ENCODE results near the gene CST6. TPM values are rescaled to one million over a fixed set of nuclear protein-coding genes. Genes with fewer than 3 reads are reported as not detected.
"Not testable (repeated sequence)": the region's sequence is repeated elsewhere in the genome, so short reads cannot be mapped to it uniquely, and the experiment has no call there.

Gene CST6
- polyA plus RNA-seq, 1 donor from 2014 or later = not detected

- Mint-ChIP-seq H3K4me3 (peak overlapping the region in 2 of 4 donors; percentile 19 to 64), H3K36me3 (peaks cover 4% of the 10 kb centered on the region), H3K4me1 (peaks cover 14 to 16% (median 16%) of the 10 kb centered on the region in 3 donors), H3K27ac (peak overlapping the region in 2 of 3 donors; percentile 55 to 77), H3K9me3 (no peaks in the 10 kb centered on the region), H3K27me3 (peaks cover under 1% of the 10 kb centered on the region)
Measured at GRCh38 chr11:66006134-66006890, 5.5 kb upstream of the CST6 start.

DNA sequence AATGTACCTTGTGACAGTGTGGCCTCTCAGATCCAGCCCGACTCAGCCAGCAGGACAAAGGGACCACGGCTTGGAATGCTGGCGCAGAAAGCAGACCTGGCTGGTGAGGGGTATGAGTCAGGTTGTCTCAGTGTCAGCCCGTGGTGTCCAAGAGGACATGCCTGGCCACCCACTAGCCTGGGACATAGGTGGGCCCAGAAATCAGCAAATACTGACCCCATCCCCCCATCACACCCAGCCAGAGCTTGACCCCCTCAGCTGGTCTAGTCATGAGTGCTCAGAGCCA, 5.0 kb upstream of the CST6 start:
- H3K36me3 Mint-ChIP-seq = peaks cover 4% of the 10 kb centered on the region
- H3K9me3 Mint-ChIP-seq = no peaks in the 10 kb centered on the region
- H3K4me1 Mint-ChIP-seq = peaks cover 10 to 13% (median 11%) of the 10 kb centered on the region in 3 donors
- no peak overlapping the region for H3K4me3 Mint-ChIP-seq
- peaks cover 4% of the 10 kb centered on the region for H3K27me3 Mint-ChIP-seq
- peak overlapping the region in 1 of 3 donors; percentile 77 for H3K27ac Mint-ChIP-seq

GRCh38 chr11:66007201-66007634, 4.6 kb upstream of the CST6 start:
- Mint-ChIP-seq H3K27ac (no peak overlapping the region), H3K4me1 (peaks cover 6 to 11% (median 7%) of the 10 kb centered on the region in 3 donors), H3K27me3 (peaks cover 4% of the 10 kb centered on the region)

GRCh38 chr11:66008095-66008467, 3.7 kb upstream of the CST6 start:
- peak overlapping the region in 1 of 3 donors; percentile 3 for H3K27ac Mint-ChIP-seq

More at GRCh38 chr11:66007201-66007634, 4.6 kb upstream of the CST6 start:
- H3K9me3 Mint-ChIP-seq = no peaks in the 10 kb centered on the region
- peaks cover 2% of the 10 kb centered on the region for H3K36me3 Mint-ChIP-seq
- no peak overlapping the region for H3K4me3 Mint-ChIP-seq

GRCh38 chr11:66008468-66009101, 3.2 kb upstream of the CST6 start:
- H3K4me3 Mint-ChIP-seq = peak overlapping the region in 1 of 4 donors; percentile 20
- no peaks in the 10 kb centered on the region for H3K9me3 Mint-ChIP-seq
- H3K4me1 Mint-ChIP-seq = peaks cover 2 to 5% (median 5%) of the 10 kb centered on the region in 3 donors
- H3K27ac Mint-ChIP-seq = no peak overlapping the region
- H3K27me3 Mint-ChIP-seq = peaks cover 9% of the 10 kb centered on the region
- H3K36me3 Mint-ChIP-seq = no peaks in the 10 kb centered on the region

More at GRCh38 chr11:66008095-66008467, 3.7 kb upstream of the CST6 start:
- H3K4me3 Mint-ChIP-seq = no peak overlapping the region
- H3K36me3 Mint-ChIP-seq = no peaks in the 10 kb centered on the region
- peaks cover 7% of the 10 kb centered on the region for H3K27me3 Mint-ChIP-seq
- H3K4me1 Mint-ChIP-seq = peaks cover 5 to 8% (median 5%) of the 10 kb centered on the region in 3 donors
- no peaks in the 10 kb centered on the region for H3K9me3 Mint-ChIP-seq

DNA sequence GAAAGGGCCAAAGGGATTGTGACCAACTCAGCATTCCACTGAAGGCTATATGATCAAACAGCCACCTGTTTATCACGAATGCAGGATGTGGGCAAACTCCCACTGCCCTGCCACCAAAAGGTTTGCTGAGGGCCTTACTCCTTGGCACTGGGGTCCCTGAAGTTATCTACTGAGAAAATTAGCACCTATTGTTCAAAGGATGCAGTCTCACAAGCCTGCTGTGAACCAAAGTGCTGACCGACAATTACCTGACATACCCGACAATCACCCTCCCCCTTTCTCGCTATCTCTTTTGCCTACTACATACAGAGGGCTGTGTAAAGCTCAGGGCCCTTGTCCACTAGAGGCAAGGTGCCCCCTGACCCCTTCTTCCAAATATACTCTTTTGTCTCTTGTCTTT, 1.8 kb upstream of the CST6 start:
- H3K36me3 Mint-ChIP-seq, H3K9me3 Mint-ChIP-seq, H3K4me1 Mint-ChIP-seq, H3K4me3 Mint-ChIP-seq, H3K27me3 Mint-ChIP-seq: not testable (repeated sequence)
- peak overlapping the region in 1 of 3 donors; percentile 48 for H3K27ac Mint-ChIP-seq

DNA sequence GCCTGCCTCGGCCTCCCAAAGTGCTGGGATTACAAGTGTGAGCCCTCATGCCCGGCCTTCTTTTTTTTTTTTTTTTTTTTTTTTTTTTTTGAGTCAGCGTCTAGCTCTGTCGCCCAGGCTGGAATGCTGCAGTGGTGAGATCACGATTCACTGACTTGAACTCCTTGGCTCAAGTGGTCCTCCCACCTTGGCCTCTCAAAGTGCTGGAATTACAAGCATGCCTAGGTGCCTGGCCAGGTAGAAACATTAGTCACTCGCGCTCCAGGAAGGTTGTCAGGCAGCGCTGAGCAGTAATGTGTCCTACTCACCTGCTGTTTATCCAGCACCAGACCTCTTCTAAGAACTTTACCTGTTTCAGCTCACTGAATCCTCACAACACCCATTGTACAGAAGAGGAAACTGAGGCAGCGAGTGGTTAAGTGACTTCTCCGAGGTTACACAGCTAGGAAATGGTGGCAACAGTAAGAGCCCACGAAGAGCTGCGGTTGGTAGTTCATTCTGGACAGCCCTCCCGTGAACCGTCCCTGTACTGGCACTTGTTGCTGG, 496 bp upstream of the CST6 start:
- Mint-ChIP-seq H3K9me3 (no peaks in the 10 kb centered on the region), H3K27ac (no peak overlapping the region), H3K36me3 (no peaks in the 10 kb centered on the region), H3K27me3 (peaks cover 9% of the 10 kb centered on the region), H3K4me1 (no peaks in the 10 kb centered on the region), H3K4me3 (no peak overlapping the region)

- no peak overlapping the region for H3K4me3 Mint-ChIP-seq
- H3K27ac Mint-ChIP-seq = no peak overlapping the region
- no peaks in the 10 kb centered on the region for H3K4me1 Mint-ChIP-seq
- H3K9me3 Mint-ChIP-seq = no peaks in the 10 kb centered on the region
- peaks cover 9% of the 10 kb centered on the region for H3K27me3 Mint-ChIP-seq
- no peaks in the 10 kb centered on the region for H3K36me3 Mint-ChIP-seq
Measured at GRCh38 chr11:66012371-66012945, 650 bp downstream of the CST6 start.

- peak overlapping the region in 1 of 4 donors; percentile 43 for H3K4me3 Mint-ChIP-seq
- H3K9me3 Mint-ChIP-seq = no peaks in the 10 kb centered on the region
- no peaks in the 10 kb centered on the region for H3K36me3 Mint-ChIP-seq
- no peaks in the 10 kb centered on the region for H3K4me1 Mint-ChIP-seq
- H3K27me3 Mint-ChIP-seq = peaks cover 9% of the 10 kb centered on the region
- no peak overlapping the region for H3K27ac Mint-ChIP-seq
Measured at GRCh38 chr11:66012946-66013761, 1.3 kb downstream of the CST6 start.

DNA sequence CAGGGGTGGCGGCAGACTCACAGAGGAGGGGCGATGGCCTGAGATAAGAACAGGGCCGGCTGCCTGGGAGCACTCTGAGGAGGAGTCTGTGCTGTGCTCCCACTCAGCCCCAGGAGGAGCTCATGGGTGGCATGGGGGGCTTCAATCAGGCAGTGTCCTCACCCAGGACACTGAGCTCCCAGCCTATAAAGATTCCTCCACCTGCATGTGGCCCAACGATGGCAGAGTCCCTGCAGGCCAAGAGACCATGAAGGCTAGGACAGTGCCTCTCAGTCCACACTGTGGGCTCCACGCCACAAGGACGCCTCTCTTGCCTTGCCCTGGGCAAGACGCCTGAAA, 1.9 kb downstream of the CST6 start:
- Mint-ChIP-seq H3K4me1 (no peaks in the 10 kb centered on the region), H3K27ac (no peak overlapping the region), H3K4me3 (no peak overlapping the region), H3K9me3 (no peaks in the 10 kb centered on the region), H3K36me3 (no peaks in the 10 kb centered on the region), H3K27me3 (peaks cover 9% of the 10 kb centered on the region)

- Mint-ChIP-seq H3K27ac (no peak overlapping the region), H3K4me3 (no peak overlapping the region), H3K4me1 (no peaks in the 10 kb centered on the region), H3K36me3 (no peaks in the 10 kb centered on the region), H3K9me3 (no peaks in the 10 kb centered on the region), H3K27me3 (peaks cover 9% of the 10 kb centered on the region)
Measured at GRCh38 chr11:66014804-66015453, 3.1 kb downstream of the CST6 start.

- Mint-ChIP-seq H3K27ac (no peak overlapping the region), H3K4me1 (no peaks in the 10 kb centered on the region), H3K9me3 (no peaks in the 10 kb centered on the region), H3K27me3 (peaks cover 9% of the 10 kb centered on the region), H3K36me3 (no peaks in the 10 kb centered on the region), H3K4me3 (no peak overlapping the region)
Measured at GRCh38 chr11:66015454-66015881, 3.7 kb downstream of the CST6 start.

- no peak overlapping the region for H3K4me3 Mint-ChIP-seq
- H3K27ac Mint-ChIP-seq = no peak overlapping the region
- no peaks in the 10 kb centered on the region for H3K36me3 Mint-ChIP-seq
- H3K4me1 Mint-ChIP-seq = no peaks in the 10 kb centered on the region
- peaks cover 9% of the 10 kb centered on the region for H3K27me3 Mint-ChIP-seq
- no peaks in the 10 kb centered on the region for H3K9me3 Mint-ChIP-seq
Measured at GRCh38 chr11:66015936-66016792, 4.4 kb downstream of the CST6 start.

DNA sequence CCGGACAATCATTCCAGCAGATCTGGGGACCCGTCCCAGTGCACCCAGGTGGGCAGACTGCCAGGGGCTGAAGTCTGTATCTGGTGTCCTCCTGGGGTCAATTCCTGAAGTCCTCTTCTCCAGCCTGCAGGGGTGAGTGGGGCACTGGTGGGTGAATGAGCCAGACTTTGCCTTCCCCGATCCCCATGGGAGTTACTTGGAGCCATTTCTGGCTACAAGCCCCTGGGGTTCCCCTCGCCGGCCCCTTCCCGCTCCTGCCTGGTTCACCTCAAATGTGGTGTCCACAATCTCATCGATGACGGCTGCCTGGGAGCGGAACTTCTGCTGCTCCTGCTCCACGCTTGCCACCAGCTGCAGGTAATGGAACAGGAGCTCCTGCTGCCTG, 5.0 kb downstream of the CST6 start:
- Mint-ChIP-seq H3K36me3 (no peaks in the 10 kb centered on the region), H3K27ac (no peak overlapping the region), H3K4me3 (no peak overlapping the region), H3K9me3 (no peaks in the 10 kb centered on the region), H3K27me3 (peaks cover 5% of the 10 kb centered on the region), H3K4me1 (no peaks in the 10 kb centered on the region)

Data from IgD-negative memory B cell (primary cell).